Activated B cell treated with CpG ODN at 0.5 μM for 24 hours (primary cell): ENCODE data around the gene LRRIQ1. TPM values are rescaled to one million over a fixed set of nuclear protein-coding genes. Genes with fewer than 3 reads are reported as not detected.

ENCODE experiments used
- ATAC-seq: fragments of 200-7000 bp; cut with Tn5 transposase; one replicate; pipeline ENCODE4 v1.10.0; 2021; ENCODE audit warnings: low read depth, mild to moderate bottlenecking, moderate library complexity
- CTCF ChIA-PET: fragments of 350-600 bp; sonication (Branson Sonifier 250); formaldehyde crosslinking; loops from one replicate; lab custom pipeline; 2021; ENCODE audit warnings: antibody characterized with exemption; lab: Charles Lee
- POLR2A ChIA-PET: fragments of 350-600 bp; sonication (Branson Sonifier 250); formaldehyde crosslinking; loops from one replicate; lab custom pipeline; 2021; ENCODE audit warnings: antibody characterized with exemption; lab: Charles Lee
- DNase-seq: peaks from one replicate; pipeline ENCODE4 v3.0.0; 2022
- H3K27ac Mint-ChIP-seq: one replicate; pipeline ENCODE4 v1.8.0; 2020; ENCODE audit warnings: mixed read lengths
- H3K27me3 Mint-ChIP-seq: one replicate; pipeline ENCODE4 v1.8.0; 2021; ENCODE audit warnings: mixed read lengths
- H3K36me3 Mint-ChIP-seq: one replicate; pipeline ENCODE4 v1.8.0; 2021; ENCODE audit warnings: low read depth, mixed read lengths
- H3K4me1 Mint-ChIP-seq: one replicate; pipeline ENCODE4 v1.8.0; 2021; ENCODE audit warnings: mixed read lengths
- H3K4me3 Mint-ChIP-seq: one replicate; pipeline ENCODE4 v1.8.0; 2020; ENCODE audit warnings: mild to moderate bottlenecking, mixed read lengths
- H3K9me3 Mint-ChIP-seq: one replicate; pipeline ENCODE4 v1.8.0; 2020; ENCODE audit warnings: mixed read lengths
- CTCF ChIP-seq: fragments of 200-600 bp; IDR thresholded peaks from one replicate; pipeline ENCODE4 v1.8.0; 2022; ENCODE audit warnings: antibody characterized with exemption, mild to moderate bottlenecking
- intact Hi-C: fragments of 100-400 bp; cut with micrococcal nuclease; formaldehyde crosslinking; loops from one replicate; pipeline ENCODE4 v1.15.1; 2024
- total RNA-seq: library from RNA; stranded (reverse); gene quantifications from 2 replicates; pipeline ENCODE4 v1.2.3, GENCODE V29; 2022

LRRIQ1 gene
- total RNA-seq, 1 donor from 2014 or later = not detected

- Mint-ChIP-seq H3K27ac (no peak overlapping the region), H3K9me3 (no peaks in the 10 kb centered on the region), H3K4me3 (no peak overlapping the region), H3K27me3 (no peaks in the 10 kb centered on the region), H3K4me1 (no peaks in the 10 kb centered on the region), H3K36me3 (no peaks in the 10 kb centered on the region)
- POLR2A ChIA-PET = no interaction called here
- CTCF ChIA-PET = no interaction called here
- no peak for ATAC-seq
- TF ChIP-seq CTCF = no peak
- intact Hi-C loops = no loop called here
- no peak for DNase-seq
Observed at GRCh38 chr12:85006206-85006605, 29.9 kb upstream of the LRRIQ1 start.

GRCh38 chr12:85007836-85008235, 28.3 kb upstream of the LRRIQ1 start:
- POLR2A ChIA-PET = no interaction called here
- H3K9me3 Mint-ChIP-seq = no peaks in the 10 kb centered on the region
- no peak for ATAC-seq
- intact Hi-C loops = no loop called here
- no peaks in the 10 kb centered on the region for H3K4me1 Mint-ChIP-seq
- no peak overlapping the region for H3K4me3 Mint-ChIP-seq
- no peak for DNase-seq
- CTCF ChIA-PET = no interaction called here
- H3K27ac Mint-ChIP-seq = no peak overlapping the region
- no peaks in the 10 kb centered on the region for H3K36me3 Mint-ChIP-seq
- no peaks in the 10 kb centered on the region for H3K27me3 Mint-ChIP-seq
- no peak for TF ChIP-seq CTCF

- no peak overlapping the region for H3K4me3 Mint-ChIP-seq
- TF ChIP-seq CTCF = no peak
- ChIA-PET CTCF (no interaction called here), POLR2A (no interaction called here)
- DNase-seq (no peak), ATAC-seq (no peak)
- no peak overlapping the region for H3K27ac Mint-ChIP-seq
- H3K36me3 Mint-ChIP-seq = no peaks in the 10 kb centered on the region
- no peaks in the 10 kb centered on the region for H3K4me1 Mint-ChIP-seq
- H3K9me3 Mint-ChIP-seq = no peaks in the 10 kb centered on the region
- intact Hi-C loops = no loop called here
- H3K27me3 Mint-ChIP-seq = no peaks in the 10 kb centered on the region
Observed at GRCh38 chr12:85016413-85016812, 19.7 kb upstream of the LRRIQ1 start.

- Mint-ChIP-seq H3K9me3 (no peaks in the 10 kb centered on the region), H3K36me3 (no peaks in the 10 kb centered on the region), H3K4me1 (no peaks in the 10 kb centered on the region), H3K27ac (no peak overlapping the region), H3K4me3 (no peak overlapping the region), H3K27me3 (no peaks in the 10 kb centered on the region)
- intact Hi-C loops = no loop called here
- TF ChIP-seq CTCF = no peak
- no peak for ATAC-seq
- CTCF ChIA-PET = interaction anchor here (0.6 kb wide), 1 partner anchor 11 kb away, joined by 3 read pairs; no protein-coding TSS in a partner anchor
- DNase-seq = no peak
- POLR2A ChIA-PET = no interaction called here
Observed at GRCh38 chr12:85017133-85017532, 19.0 kb upstream of the LRRIQ1 start.

GRCh38 chr12:85017618-85018017, 18.5 kb upstream of the LRRIQ1 start:
- no peaks in the 10 kb centered on the region for H3K9me3 Mint-ChIP-seq
- no peaks in the 10 kb centered on the region for H3K36me3 Mint-ChIP-seq
- no peak for TF ChIP-seq CTCF
- no peak overlapping the region for H3K27ac Mint-ChIP-seq
- ChIA-PET CTCF (interaction anchor here (0.6 kb wide), 1 partner anchor 11 kb away, joined by 3 read pairs; no protein-coding TSS in a partner anchor), POLR2A (no interaction called here)
- ATAC-seq (no peak), DNase-seq (no peak)
- intact Hi-C loops = no loop called here
- no peaks in the 10 kb centered on the region for H3K27me3 Mint-ChIP-seq
- no peak overlapping the region for H3K4me3 Mint-ChIP-seq
- H3K4me1 Mint-ChIP-seq = no peaks in the 10 kb centered on the region
